NCI-H1436 treated with DMSO at 0.1 percent for 48 hours (cell line): Measurements from ENCODE around the gene NUP188.

Experiments used
- DNase-seq: peaks from one replicate; lab custom pipeline; 2025; lab: John Stamatoyannopoulos, UW

The NUP188 gene

GRCh38 chr9:128947527-128948301 is at the start of gene NUP188, which contains the start of gene DOLK:
Gene NUP188 (plus strand): TSS chr9:128947699. CDS start chr9:128947720, 21 bp downstream.
Gene DOLK (minus strand): TSS chr9:128947603. CDS start chr9:128947303, 300 bp downstream.
- peak; percentile 24 for DNase-seq

GRCh38 chr9:128898382-128898781 is 49.1 kb upstream of the NUP188 start:
- DNase-seq: no peak

GRCh38 chr9:128898845-128899565 is 48.5 kb upstream of the NUP188 start:
- no peak for DNase-seq

- DNase-seq: no peak
Observed at GRCh38 chr9:128899566-128900322, 47.8 kb upstream of the NUP188 start.

GRCh38 chr9:128901379-128901778 is 46.1 kb upstream of the NUP188 start:
- no peak for DNase-seq

- no peak for DNase-seq
Observed at GRCh38 chr9:128901822-128902221, 45.7 kb upstream of the NUP188 start.

GRCh38 chr9:128902351-128903078 is 45.0 kb upstream of the NUP188 start:
- no peak for DNase-seq

- DNase-seq: no peak
Observed at GRCh38 chr9:128903079-128903461, 44.4 kb upstream of the NUP188 start.

- no peak for DNase-seq
Observed at GRCh38 chr9:128903871-128904620, 43.5 kb upstream of the NUP188 start.

GRCh38 chr9:128905964-128906363 is 41.5 kb upstream of the NUP188 start:
- DNase-seq: no peak

- DNase-seq: no peak
Observed at GRCh38 chr9:128906741-128907140, 40.8 kb upstream of the NUP188 start.

GRCh38 chr9:128908372-128908771 is 39.1 kb upstream of the NUP188 start:
- no peak for DNase-seq

GRCh38 chr9:128909859-128910258 is 37.6 kb upstream of the NUP188 start:
- DNase-seq: no peak

- DNase-seq: no peak
Observed at GRCh38 chr9:128910906-128911305, 36.6 kb upstream of the NUP188 start.

- DNase-seq: no peak
Observed at GRCh38 chr9:128911529-128912035, 35.9 kb upstream of the NUP188 start.

GRCh38 chr9:128912270-128912853 is 35.1 kb upstream of the NUP188 start:
- DNase-seq: no peak

GRCh38 chr9:128913048-128913900 is 34.2 kb upstream of the NUP188 start:
- DNase-seq: no peak

GRCh38 chr9:128913995-128914772 is 33.3 kb upstream of the NUP188 start:
- no peak for DNase-seq

- DNase-seq: no peak
Observed at GRCh38 chr9:128916204-128916603, 31.3 kb upstream of the NUP188 start.
